ENCODE data around the gene EXOSC10. TPM values are rescaled to one million over a fixed set of nuclear protein-coding genes. Genes with fewer than 3 reads are reported as not detected.
"Not testable (repeated sequence)": the region's sequence is repeated elsewhere in the genome, so short reads cannot be mapped to it uniquely, and the experiment has no call there.

The EXOSC10 gene
- polyA plus RNA-seq, 1 donor from 2014 or later = 115 TPM

DNA sequence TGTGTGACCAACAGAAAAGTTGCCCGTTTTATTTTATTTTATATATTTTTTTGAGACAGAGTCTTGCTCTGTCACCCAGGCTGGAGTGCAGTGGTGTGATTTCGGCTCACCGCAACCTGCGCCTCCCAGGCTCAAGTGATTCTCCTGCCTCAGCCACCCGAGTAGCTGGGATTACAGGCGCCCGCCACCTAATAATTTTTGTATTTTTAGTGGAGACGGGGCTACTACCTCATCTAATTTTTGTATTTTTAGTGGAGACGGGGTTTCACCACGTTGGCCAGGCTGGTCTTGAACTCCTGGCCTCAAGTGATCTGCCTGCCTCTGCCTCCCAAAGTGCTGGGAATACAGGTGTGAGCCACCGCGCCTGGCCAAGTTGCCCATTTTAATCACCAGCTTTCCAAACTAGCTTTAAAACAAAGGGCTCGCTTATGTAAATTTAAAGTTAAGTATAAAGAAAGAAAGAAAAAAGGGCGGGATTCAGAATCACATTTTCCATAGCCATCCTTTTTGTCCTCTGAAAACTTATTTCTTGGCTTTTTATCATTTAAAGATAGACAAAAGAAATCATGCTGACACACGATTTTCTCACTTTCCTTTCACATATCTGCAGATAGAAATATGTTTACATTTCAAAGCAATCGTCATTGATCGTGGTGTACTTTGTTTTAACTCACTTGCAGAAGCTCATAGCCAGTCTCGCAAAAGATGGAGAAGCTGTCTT lies 62.5 kb downstream of the EXOSC10 start:
- H3K27me3 ChIP-seq (ENCODE audit: insufficient read depth, low read depth, low read length); H3K4me2 ChIP-seq (ENCODE audit: low read length); H2AFZ ChIP-seq (ENCODE audit: low read depth, low read length): not testable (repeated sequence)

DNA sequence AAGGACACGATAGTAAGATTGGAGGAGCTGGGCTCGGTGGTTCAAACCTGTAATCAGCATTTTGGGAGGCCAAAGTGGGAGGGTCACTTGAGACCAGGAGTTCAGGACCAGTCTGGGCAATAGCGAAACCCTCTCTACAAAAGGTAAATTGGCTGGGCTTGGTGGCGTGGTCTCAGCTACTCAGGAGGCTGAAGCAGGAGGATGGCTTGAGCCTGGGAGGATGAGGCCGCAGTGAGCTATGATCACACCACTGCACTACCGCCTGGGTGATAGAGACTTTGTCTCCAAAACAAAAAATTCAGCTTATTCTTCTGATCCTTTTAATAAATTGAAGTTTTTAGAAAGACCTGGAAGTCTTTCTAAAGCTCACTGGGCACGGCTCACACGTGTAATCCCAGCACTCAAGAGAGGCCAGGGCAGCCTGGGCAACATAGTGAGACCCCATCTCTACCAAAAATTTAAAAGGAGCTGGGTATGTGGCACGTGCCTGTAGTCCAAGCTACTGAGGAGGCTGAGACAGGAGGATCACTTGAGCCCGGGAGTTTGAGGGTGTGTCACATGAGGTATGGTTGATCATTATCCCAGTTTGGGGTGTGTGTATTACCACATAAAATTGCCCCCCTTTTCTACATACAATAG lies 67.9 kb downstream of the EXOSC10 start:
- Histone ChIP-seq H3K9me2 (ENCODE audit: insufficient read depth, low read length) (no peaks in the 10 kb centered on the region), H3K9me3 (ENCODE audit: low read length) (no peaks in the 10 kb centered on the region), H3K27me3 (ENCODE audit: insufficient read depth, low read depth, low read length) (no peaks in the 10 kb centered on the region), H3K9ac (ENCODE audit: low read length) (no peak overlapping the region), H3K4me2 (ENCODE audit: low read length) (no peak overlapping the region), H3K79me2 (replicated peaks; ENCODE audit: insufficient read depth, low read length) (no peaks in the 10 kb centered on the region), H3K36me3 (ENCODE audit: insufficient read depth, low read length) (no peaks in the 10 kb centered on the region), H2AFZ (ENCODE audit: low read depth, low read length) (no peak overlapping the region), H3K27ac (ENCODE audit: low read length) (no peak overlapping the region), H4K20me1 (ENCODE audit: insufficient read depth) (no peaks in the 10 kb centered on the region), H3F3A (ENCODE audit: insufficient read depth, low read length, poor library complexity, severe bottlenecking) (no peaks in the 10 kb centered on the region), H3K4me3 (ENCODE audit: low read length) (no peak overlapping the region)
- TF ChIP-seq RAD21 (conservative IDR thresholded peaks at IDR 0.05) = no peak
- TF ChIP-seq EZH2 (IDR thresholded peaks at IDR 0.05; ENCODE audit: borderline replicate concordance, insufficient read depth, low read length, poor library complexity, severe bottlenecking) = no peak
- TF ChIP-seq, protein P1, sequence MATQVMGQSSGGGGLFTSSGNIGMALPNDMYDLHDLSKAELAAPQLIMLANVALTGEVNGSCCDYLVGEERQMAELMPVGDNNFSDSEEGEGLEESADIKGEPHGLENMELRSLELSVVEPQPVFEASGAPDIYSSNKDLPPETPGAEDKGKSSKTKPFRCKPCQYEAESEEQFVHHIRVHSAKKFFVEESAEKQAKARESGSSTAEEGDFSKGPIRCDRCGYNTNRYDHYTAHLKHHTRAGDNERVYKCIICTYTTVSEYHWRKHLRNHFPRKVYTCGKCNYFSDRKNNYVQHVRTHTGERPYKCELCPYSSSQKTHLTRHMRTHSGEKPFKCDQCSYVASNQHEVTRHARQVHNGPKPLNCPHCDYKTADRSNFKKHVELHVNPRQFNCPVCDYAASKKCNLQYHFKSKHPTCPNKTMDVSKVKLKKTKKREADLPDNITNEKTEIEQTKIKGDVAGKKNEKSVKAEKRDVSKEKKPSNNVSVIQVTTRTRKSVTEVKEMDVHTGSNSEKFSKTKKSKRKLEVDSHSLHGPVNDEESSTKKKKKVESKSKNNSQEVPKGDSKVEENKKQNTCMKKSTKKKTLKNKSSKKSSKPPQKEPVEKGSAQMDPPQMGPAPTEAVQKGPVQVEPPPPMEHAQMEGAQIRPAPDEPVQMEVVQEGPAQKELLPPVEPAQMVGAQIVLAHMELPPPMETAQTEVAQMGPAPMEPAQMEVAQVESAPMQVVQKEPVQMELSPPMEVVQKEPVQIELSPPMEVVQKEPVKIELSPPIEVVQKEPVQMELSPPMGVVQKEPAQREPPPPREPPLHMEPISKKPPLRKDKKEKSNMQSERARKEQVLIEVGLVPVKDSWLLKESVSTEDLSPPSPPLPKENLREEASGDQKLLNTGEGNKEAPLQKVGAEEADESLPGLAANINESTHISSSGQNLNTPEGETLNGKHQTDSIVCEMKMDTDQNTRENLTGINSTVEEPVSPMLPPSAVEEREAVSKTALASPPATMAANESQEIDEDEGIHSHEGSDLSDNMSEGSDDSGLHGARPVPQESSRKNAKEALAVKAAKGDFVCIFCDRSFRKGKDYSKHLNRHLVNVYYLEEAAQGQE (IDR thresholded peaks at IDR 0.05; ENCODE audit: borderline replicate concordance) = no peak
- TF ChIP-seq MXI1 (conservative IDR thresholded peaks at IDR 0.05; ENCODE audit: poor library complexity, severe bottlenecking) = no peak
- TF ChIP-seq TAF1 (IDR thresholded peaks at IDR 0.05; ENCODE audit: low read depth) = no peak
- TF ChIP-seq, protein P2, sequence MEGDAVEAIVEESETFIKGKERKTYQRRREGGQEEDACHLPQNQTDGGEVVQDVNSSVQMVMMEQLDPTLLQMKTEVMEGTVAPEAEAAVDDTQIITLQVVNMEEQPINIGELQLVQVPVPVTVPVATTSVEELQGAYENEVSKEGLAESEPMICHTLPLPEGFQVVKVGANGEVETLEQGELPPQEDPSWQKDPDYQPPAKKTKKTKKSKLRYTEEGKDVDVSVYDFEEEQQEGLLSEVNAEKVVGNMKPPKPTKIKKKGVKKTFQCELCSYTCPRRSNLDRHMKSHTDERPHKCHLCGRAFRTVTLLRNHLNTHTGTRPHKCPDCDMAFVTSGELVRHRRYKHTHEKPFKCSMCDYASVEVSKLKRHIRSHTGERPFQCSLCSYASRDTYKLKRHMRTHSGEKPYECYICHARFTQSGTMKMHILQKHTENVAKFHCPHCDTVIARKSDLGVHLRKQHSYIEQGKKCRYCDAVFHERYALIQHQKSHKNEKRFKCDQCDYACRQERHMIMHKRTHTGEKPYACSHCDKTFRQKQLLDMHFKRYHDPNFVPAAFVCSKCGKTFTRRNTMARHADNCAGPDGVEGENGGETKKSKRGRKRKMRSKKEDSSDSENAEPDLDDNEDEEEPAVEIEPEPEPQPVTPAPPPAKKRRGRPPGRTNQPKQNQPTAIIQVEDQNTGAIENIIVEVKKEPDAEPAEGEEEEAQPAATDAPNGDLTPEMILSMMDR (IDR thresholded peaks at IDR 0.05; ENCODE audit: poor library complexity, severe bottlenecking) = no peak
- no peak for TF ChIP-seq SMC3 (conservative IDR thresholded peaks at IDR 0.05; ENCODE audit: poor library complexity)
- no peak for TF ChIP-seq EP300 (conservative IDR thresholded peaks at IDR 0.05; ENCODE audit: poor library complexity, severe bottlenecking)
- TF ChIP-seq POLR2AphosphoS5 (IDR thresholded peaks at IDR 0.05) = no peak

More for the DNA sequence above, 62.5 kb downstream of the EXOSC10 start:
- not testable (repeated sequence) for H3K9me2 ChIP-seq (ENCODE audit: insufficient read depth, low read length); H3K9ac ChIP-seq (ENCODE audit: low read length); H3K4me3 ChIP-seq (ENCODE audit: low read length); H4K20me1 ChIP-seq (ENCODE audit: insufficient read depth); H3K79me2 ChIP-seq (replicated peaks; ENCODE audit: insufficient read depth, low read length); H3K9me3 ChIP-seq (ENCODE audit: low read length); H3K27ac ChIP-seq (ENCODE audit: low read length); H3K36me3 ChIP-seq (ENCODE audit: insufficient read depth, low read length); H3F3A ChIP-seq (ENCODE audit: insufficient read depth, low read length, poor library complexity, severe bottlenecking)
